Activated T-helper 1 cell treated with anti-CD3 and anti-CD28 coated beads, Interleukin-12 subunit alpha, Interleukin-12 subunit beta, Interleukin-2, Interleukin-4 antibody, amounts not matched to agents 30 ng/mL and 10 ng/mL and 1 ng/mL, durations not matched to agents 14 hours and 24 hours and 36 hours (primary cell): Measurements from ENCODE around the gene CCDC27. TPM values are rescaled to one million over a fixed set of nuclear protein-coding genes. Genes with fewer than 3 reads are reported as not detected.
"Not testable (repeated sequence)": the region's sequence is repeated elsewhere in the genome, so short reads cannot be mapped to it uniquely, and the experiment has no call there.

Source experiments
- DNase-seq: peaks from one replicate; pipeline ENCODE4 v3.0.0; 2021; ENCODE audit warnings: low spot score
- H3K27ac Mint-ChIP-seq: one replicate; pipeline ENCODE4 v1.8.0; 2021; ENCODE audit warnings: mild to moderate bottlenecking, mixed read lengths
- H3K27me3 Mint-ChIP-seq: one replicate; pipeline ENCODE4 v1.8.0; 2022; ENCODE audit warnings: mild to moderate bottlenecking, moderate library complexity, mixed read lengths; ENCODE audit not compliant: insufficient read depth
- H3K36me3 Mint-ChIP-seq: one replicate; pipeline ENCODE4 v1.8.0; 2021; ENCODE audit warnings: low read depth, mixed read lengths
- H3K4me1 Mint-ChIP-seq: one replicate; pipeline ENCODE4 v1.8.0; 2021; ENCODE audit warnings: low read depth, mixed read lengths
- H3K4me3 Mint-ChIP-seq: one replicate; pipeline ENCODE4 v1.8.0; 2021; ENCODE audit warnings: mild to moderate bottlenecking, moderate library complexity, mixed read lengths
- H3K9me3 Mint-ChIP-seq: one replicate; pipeline ENCODE4 v1.8.0; 2021; ENCODE audit warnings: mixed read lengths
- intact Hi-C: fragments of 100-400 bp; cut with micrococcal nuclease; formaldehyde crosslinking; loops from one replicate; pipeline ENCODE4 v1.15.1; 2024
- total RNA-seq: library from RNA; stranded (reverse); gene quantifications from 2 replicates; pipeline ENCODE4 v1.2.3, GENCODE V29; 2022

Gene CCDC27
- total RNA-seq, 1 donor from 2014 or later = not detected

DNA sequence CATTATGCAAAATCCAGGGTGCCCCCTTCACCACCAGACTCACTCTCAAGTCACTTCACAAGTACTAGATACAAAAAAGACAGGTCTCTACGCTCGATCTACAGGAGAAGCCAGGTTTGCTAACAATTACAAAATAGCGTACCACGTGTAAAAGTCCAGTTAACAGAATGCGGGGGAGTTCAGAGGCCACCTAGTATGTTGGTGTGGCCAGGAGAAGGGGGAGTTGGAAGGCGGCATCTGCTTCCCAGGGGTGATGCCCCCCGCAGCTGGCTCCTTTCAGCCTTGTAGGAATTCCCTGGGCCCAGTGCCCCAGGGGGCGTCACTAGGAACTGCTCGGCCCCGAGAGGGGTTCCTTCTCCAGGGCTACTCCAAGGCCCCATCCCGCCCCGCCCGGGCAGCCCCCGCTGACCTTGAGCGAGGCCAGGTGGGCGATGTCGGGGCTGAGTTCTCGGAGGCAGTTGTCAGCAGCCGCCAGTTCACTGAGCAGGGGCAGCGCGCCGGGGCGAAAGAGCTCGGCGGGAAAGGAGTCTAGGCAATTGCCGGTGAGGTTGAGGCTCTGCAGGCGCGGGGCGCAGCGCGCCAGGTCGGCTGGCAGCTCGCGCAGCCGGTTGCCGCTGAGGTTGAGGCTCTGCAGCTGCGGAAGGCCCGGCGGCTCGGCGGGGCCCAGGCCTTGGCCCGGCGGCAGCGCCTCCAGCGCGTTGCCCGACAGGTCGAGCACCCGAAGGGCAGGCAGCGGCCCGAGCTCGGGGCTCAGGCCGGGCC lies 43.4 kb downstream of the CCDC27 start:
- peaks cover 34% of the 10 kb centered on the region for H3K4me1 Mint-ChIP-seq
- H3K27me3 Mint-ChIP-seq = no peaks in the 10 kb centered on the region
- intact Hi-C loops = loop anchor here (1.0 to 10.0 kb wide), 10 partner anchors 8 to 1381 kb away; partner anchors contain the start of genes C1orf174, CEP104, DFFB and PEX10
- H3K27ac Mint-ChIP-seq = peak overlapping the region; percentile 89
- H3K4me3 Mint-ChIP-seq = peak overlapping the region; percentile 91
- no peak for DNase-seq
- H3K9me3 Mint-ChIP-seq = no peaks in the 10 kb centered on the region
- no peaks in the 10 kb centered on the region for H3K36me3 Mint-ChIP-seq

DNA sequence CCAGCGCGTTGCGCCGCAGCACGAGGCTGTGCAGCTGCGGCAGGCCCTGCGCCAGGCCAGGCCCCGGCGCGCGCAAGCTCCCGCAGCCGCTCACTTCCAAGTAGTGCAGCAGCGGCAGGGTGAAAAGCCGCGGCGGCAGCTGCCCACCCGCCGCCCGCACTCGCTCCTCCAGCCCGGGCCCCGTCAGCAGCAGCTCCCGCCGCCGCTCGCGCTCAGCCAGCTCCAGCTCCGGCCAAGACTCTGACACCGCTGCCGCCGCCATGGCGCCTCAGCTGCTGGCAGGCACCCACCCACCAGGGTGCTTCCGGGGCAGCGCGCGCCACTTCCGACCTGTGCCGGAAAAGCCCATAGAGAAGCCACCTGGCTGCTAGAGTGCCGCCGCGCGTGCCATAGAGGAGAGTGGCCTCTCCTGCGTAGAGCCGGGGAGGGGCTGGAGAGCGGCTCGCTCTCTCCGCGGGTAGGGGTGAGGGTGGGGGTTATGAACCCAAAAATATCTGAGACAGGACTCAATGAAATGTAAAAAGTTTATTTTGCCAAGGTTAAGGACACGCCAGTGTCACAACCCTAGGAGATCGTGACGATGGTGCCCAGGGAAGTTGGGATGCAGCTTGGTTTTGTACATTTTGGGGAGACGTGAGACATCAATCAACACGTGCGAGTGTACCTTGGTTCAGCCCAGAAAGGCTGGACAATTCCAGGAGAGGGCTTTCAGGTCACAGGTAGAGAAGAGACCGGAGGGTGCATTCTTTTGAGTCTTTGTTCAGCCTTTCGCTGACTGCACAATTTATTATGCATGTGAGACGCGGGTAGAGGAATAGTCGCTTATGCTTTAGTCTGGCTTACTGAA lies 44.2 kb downstream of the CCDC27 start, which contains the start of gene LRRC47:
Gene LRRC47 (minus strand): TSS at position 284 of the 847 bp plus-strand sequence. CDS start 22 bp downstream, at position 262.
- Mint-ChIP-seq H3K27ac (peak within 1 kb of the TSS; percentile 89), H3K27me3 (peaks cover 5% of the 10 kb centered on the region), H3K4me1 (peaks cover 42% of the 10 kb centered on the region), H3K9me3 (no peaks in the 10 kb centered on the region), H3K36me3 (no peaks in the 10 kb centered on the region), H3K4me3 (peak within 1 kb of the TSS; percentile 91)
- intact Hi-C loops = loop anchor here (1.0 to 10.0 kb wide), 10 partner anchors 9 to 1382 kb away; partner anchors contain the start of genes C1orf174, CEP104, DFFB and PEX10
- peak; percentile 92 for DNase-seq

GRCh38 chr1:3799976-3800685 lies 47.9 kb downstream of the CCDC27 start:
- no peaks in the 10 kb centered on the region for H3K9me3 Mint-ChIP-seq
- H3K36me3 Mint-ChIP-seq = no peaks in the 10 kb centered on the region
- DNase-seq = no peak
- H3K4me1 Mint-ChIP-seq = peaks cover 26% of the 10 kb centered on the region
- intact Hi-C loops = loop anchor here (5.0 to 10.0 kb wide), 3 partner anchors 268 to 1385 kb away; partner anchors contain the start of gene PEX10
- no peak overlapping the region for H3K4me3 Mint-ChIP-seq
- H3K27me3 Mint-ChIP-seq = peaks cover 8% of the 10 kb centered on the region
- H3K27ac Mint-ChIP-seq = no peak overlapping the region

DNA sequence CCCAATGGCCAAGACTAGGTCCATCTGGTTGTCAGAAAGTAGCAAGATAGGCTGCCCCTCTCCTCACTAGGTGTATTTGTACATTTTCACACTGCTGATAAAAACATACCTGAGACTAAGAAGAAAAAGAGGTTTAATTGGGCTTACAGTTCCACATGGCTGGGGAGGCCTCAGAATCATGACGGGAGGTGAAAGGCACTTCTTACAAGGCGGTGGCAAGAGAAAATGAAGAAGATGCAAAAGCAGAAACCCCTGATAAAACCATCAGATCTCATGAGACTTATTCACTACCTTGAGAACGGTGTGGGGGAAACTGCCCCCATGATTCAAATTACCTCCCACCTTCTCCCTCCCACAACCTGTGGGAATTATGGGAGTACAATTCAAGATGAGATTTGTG lies 48.5 kb downstream of the CCDC27 start:
- not testable (repeated sequence) for H3K27me3 Mint-ChIP-seq, H3K27ac Mint-ChIP-seq, H3K36me3 Mint-ChIP-seq, DNase-seq, H3K9me3 Mint-ChIP-seq, H3K4me3 Mint-ChIP-seq
- peaks cover 21% of the 10 kb centered on the region for H3K4me1 Mint-ChIP-seq
- intact Hi-C loops = loop anchor here (1.0 to 5.0 kb wide), 2 partner anchors 24 to 308 kb away; no protein-coding TSS in a partner anchor

- intact Hi-C loops = loop anchor here (5.0 kb wide), 1 partner anchor 312 kb away; no protein-coding TSS in a partner anchor
- Mint-ChIP-seq H3K4me3 (no peak overlapping the region), H3K9me3 (no peaks in the 10 kb centered on the region), H3K4me1 (peaks cover 11% of the 10 kb centered on the region), H3K27ac (no peak overlapping the region), H3K36me3 (no peaks in the 10 kb centered on the region), H3K27me3 (peaks cover 8% of the 10 kb centered on the region)
- no peak for DNase-seq
Measured at GRCh38 chr1:3803905-3804626, 51.8 kb downstream of the CCDC27 start.

- H3K9me3 Mint-ChIP-seq, H3K27me3 Mint-ChIP-seq, H3K36me3 Mint-ChIP-seq, H3K4me3 Mint-ChIP-seq, H3K27ac Mint-ChIP-seq, DNase-seq: not testable (repeated sequence)
- intact Hi-C loops = loop anchor here (5.0 kb wide), 1 partner anchor 312 kb away; no protein-coding TSS in a partner anchor
- peaks cover 11% of the 10 kb centered on the region for H3K4me1 Mint-ChIP-seq
Measured at GRCh38 chr1:3804627-3804944, 52.3 kb downstream of the CCDC27 start.

- Mint-ChIP-seq H3K36me3 (no peaks in the 10 kb centered on the region), H3K4me3 (no peak overlapping the region), H3K27ac (no peak overlapping the region), H3K4me1 (peaks cover 11% of the 10 kb centered on the region), H3K27me3 (peaks cover 8% of the 10 kb centered on the region), H3K9me3 (no peaks in the 10 kb centered on the region)
- intact Hi-C loops = no loop called here
- DNase-seq = no peak
Measured at GRCh38 chr1:3805038-3805437, 52.8 kb downstream of the CCDC27 start.

- no peak overlapping the region for H3K4me3 Mint-ChIP-seq
- DNase-seq = no peak
- intact Hi-C loops = no loop called here
- H3K27me3 Mint-ChIP-seq = peaks cover 3% of the 10 kb centered on the region
- no peak overlapping the region for H3K27ac Mint-ChIP-seq
- no peaks in the 10 kb centered on the region for H3K4me1 Mint-ChIP-seq
- no peaks in the 10 kb centered on the region for H3K9me3 Mint-ChIP-seq
- H3K36me3 Mint-ChIP-seq = no peaks in the 10 kb centered on the region
Measured at GRCh38 chr1:3807769-3808168, 55.5 kb downstream of the CCDC27 start.

DNA sequence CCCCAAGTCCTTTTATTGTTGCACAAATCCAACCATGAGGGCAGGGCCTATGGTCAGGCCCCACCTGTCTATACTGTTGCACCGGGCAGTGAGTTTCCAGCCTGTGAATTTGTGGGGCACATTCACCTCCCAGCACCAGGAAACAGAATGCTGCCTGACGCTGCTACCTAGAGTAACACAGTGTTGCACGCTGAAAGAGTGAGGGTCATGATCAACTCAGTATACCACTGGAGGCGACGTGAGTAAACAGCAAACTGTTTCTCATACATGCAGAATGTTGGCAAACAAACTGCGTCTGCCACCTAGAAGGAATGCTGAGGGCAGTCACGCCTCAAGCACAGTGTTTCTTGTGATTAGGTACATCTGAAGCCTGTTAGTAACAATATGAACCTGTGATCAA lies 57.4 kb downstream of the CCDC27 start:
- Mint-ChIP-seq H3K36me3 (peaks cover under 1% of the 10 kb centered on the region), H3K9me3 (no peaks in the 10 kb centered on the region), H3K27me3 (no peaks in the 10 kb centered on the region), H3K4me3 (no peak overlapping the region), H3K27ac (no peak overlapping the region), H3K4me1 (no peaks in the 10 kb centered on the region)
- DNase-seq = no peak
- intact Hi-C loops = no loop called here

DNA sequence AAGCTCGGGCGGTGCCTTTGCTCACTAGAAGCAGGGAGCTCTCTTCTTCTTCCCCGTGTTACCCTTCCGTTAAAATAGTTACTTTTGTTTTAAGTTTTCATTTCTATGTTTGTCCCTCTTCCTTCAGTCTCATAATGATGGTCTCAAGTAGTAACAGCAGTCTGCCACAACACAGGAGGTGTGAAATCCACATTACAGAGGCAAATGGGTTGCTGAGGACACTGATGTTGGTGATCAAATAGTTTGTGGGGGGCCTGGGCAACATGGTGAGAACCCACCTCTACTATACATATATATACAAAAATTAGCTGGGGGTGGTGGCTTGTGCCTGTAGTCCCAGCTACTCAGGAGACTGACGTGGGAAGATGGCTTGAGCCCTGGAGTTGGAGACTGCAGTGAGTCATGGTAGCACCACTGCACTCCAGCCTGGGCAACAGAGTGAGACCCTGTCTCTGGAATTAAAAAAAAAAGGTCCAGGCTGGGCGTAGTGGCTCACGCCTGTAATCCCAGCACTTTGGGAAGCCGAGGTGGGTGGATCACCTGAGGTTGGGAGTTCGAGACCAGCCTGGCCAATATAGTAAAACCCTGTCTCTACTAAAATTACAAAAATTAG lies 58.0 kb downstream of the CCDC27 start:
- intact Hi-C loops, H3K27ac Mint-ChIP-seq, DNase-seq, H3K36me3 Mint-ChIP-seq, H3K9me3 Mint-ChIP-seq, H3K27me3 Mint-ChIP-seq, H3K4me3 Mint-ChIP-seq, H3K4me1 Mint-ChIP-seq: not testable (repeated sequence)

DNA sequence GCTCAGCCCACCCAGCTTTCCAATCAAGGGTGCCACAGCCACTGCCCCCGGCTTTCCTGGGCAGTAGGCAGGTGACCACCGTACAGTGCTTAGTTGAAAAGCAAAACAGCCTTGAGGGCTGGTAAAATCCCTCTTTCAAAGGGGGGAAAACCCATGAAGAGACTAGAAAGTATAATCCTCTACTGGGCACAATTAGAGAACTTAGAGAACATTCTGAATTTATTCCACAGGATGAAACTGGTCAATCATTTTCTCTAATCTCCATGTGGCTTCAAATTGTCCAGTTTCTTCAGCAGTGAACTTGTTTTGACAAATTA lies 59.3 kb downstream of the CCDC27 start:
- H3K36me3 Mint-ChIP-seq = peaks cover 5% of the 10 kb centered on the region

GRCh38 chr1:3814065-3814464 lies 61.8 kb downstream of the CCDC27 start:
- H3K27ac Mint-ChIP-seq = no peak overlapping the region
- intact Hi-C loops = no loop called here
- no peaks in the 10 kb centered on the region for H3K4me1 Mint-ChIP-seq
- no peak for DNase-seq
- peaks cover 5% of the 10 kb centered on the region for H3K36me3 Mint-ChIP-seq
- H3K27me3 Mint-ChIP-seq = no peaks in the 10 kb centered on the region
- H3K9me3 Mint-ChIP-seq = no peaks in the 10 kb centered on the region
- H3K4me3 Mint-ChIP-seq = no peak overlapping the region

More for the DNA sequence above, 59.3 kb downstream of the CCDC27 start:
- Mint-ChIP-seq H3K4me1 (no peaks in the 10 kb centered on the region), H3K27me3 (no peaks in the 10 kb centered on the region), H3K27ac (no peak overlapping the region), H3K9me3 (no peaks in the 10 kb centered on the region), H3K4me3 (no peak overlapping the region)
- intact Hi-C loops = no loop called here
- DNase-seq = no peak
